ENCODE data around the gene RAD52.
A peak's percentile ranks its signal among the peaks of the same experiment; 100 is the strongest.

The RAD52 gene

DNA sequence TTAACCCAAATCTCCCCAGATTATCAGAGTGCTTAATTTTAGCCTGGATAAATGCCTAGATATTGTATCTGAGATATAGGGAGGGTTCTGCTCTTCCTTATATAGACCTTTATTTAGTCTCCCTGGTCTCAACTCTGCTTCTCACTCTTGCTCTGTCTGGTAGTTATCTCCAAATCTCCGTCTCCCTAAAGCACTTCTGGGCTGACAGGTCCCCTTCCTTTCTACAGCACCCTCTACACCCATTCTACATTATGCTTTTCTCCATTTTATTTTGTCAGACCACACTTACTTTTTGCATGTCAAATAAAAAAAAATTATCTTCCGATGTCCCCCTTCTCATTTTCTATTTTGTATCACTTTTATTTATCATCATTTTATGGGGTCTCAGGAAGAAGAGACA, 39.6 kb upstream of the RAD52 start:
- H3K27ac ChIP-seq (ENCODE audit: low read depth, low read length): no peak overlapping the region
- H3K9me3 ChIP-seq (ENCODE audit: control insufficient read depth in 1 of 2, low read length in 2 of 2): no peaks in the 10 kb centered on the region
- H3K9ac ChIP-seq (ENCODE audit: low read depth in 1 of 2, low read length in 2 of 2): peak overlapping the region in 1 of 2 donors; percentile 96
- H3K4me3 ChIP-seq (ENCODE audit: low read depth in 1 of 2, low read length in 2 of 2): no peak overlapping the region
- no peaks in the 10 kb centered on the region for H3K27me3 ChIP-seq (ENCODE audit: control insufficient read depth in 1 of 2, insufficient read depth in 2 of 2, low read length in 2 of 2)
- no peaks in the 10 kb centered on the region for H3K36me3 ChIP-seq (ENCODE audit: control insufficient read depth in 1 of 2, insufficient read depth in 2 of 2, low read length in 2 of 2)
- peaks cover 18 to 28% of the 10 kb centered on the region in 2 donors for H3K4me1 ChIP-seq (ENCODE audit: control insufficient read depth in 1 of 2, insufficient read depth in 2 of 2, low read length in 2 of 2)

DNA sequence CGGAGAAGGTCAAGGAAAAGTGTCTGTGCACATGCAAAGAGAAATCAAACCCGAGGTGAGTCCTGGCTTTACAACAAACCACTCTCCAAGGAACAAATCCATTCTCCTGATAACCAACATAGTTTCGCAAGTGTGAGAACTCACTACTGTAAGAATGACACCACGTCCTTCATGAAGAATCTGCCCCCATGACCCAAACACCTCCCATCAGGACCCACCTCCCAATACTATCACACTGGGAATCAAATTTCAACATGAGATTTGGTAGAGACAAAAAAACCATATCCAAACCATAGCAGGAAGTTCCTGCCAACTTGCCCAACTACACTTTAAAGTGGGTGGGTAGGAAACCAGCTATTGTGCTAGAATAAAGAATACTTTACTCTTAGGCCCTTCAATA, 39.2 kb upstream of the RAD52 start:
- no peaks in the 10 kb centered on the region for H3K36me3 ChIP-seq (ENCODE audit: control insufficient read depth in 1 of 2, insufficient read depth in 2 of 2, low read length in 2 of 2)
- H3K4me3 ChIP-seq (ENCODE audit: low read depth in 1 of 2, low read length in 2 of 2): no peak overlapping the region
- H3K27me3 ChIP-seq (ENCODE audit: control insufficient read depth in 1 of 2, insufficient read depth in 2 of 2, low read length in 2 of 2): no peaks in the 10 kb centered on the region
- peaks cover 18 to 28% of the 10 kb centered on the region in 2 donors for H3K4me1 ChIP-seq (ENCODE audit: control insufficient read depth in 1 of 2, insufficient read depth in 2 of 2, low read length in 2 of 2)
- H3K9me3 ChIP-seq (ENCODE audit: control insufficient read depth in 1 of 2, low read length in 2 of 2): no peaks in the 10 kb centered on the region
- peak overlapping the region in 1 of 2 donors; percentile 96 for H3K9ac ChIP-seq (ENCODE audit: low read depth in 1 of 2, low read length in 2 of 2)
- no peak overlapping the region for H3K27ac ChIP-seq (ENCODE audit: low read depth, low read length)

- Histone ChIP-seq H3K4me1 (ENCODE audit: control insufficient read depth in 1 of 2, insufficient read depth in 2 of 2, low read length in 2 of 2) (no peaks in the 10 kb centered on the region), H3K36me3 (ENCODE audit: control insufficient read depth in 1 of 2, insufficient read depth in 2 of 2, low read length in 2 of 2) (no peaks in the 10 kb centered on the region), H3K4me3 (ENCODE audit: low read depth in 1 of 2, low read length in 2 of 2) (no peak overlapping the region), H3K9me3 (ENCODE audit: control insufficient read depth in 1 of 2, low read length in 2 of 2) (no peaks in the 10 kb centered on the region), H3K9ac (ENCODE audit: low read depth in 1 of 2, low read length in 2 of 2) (no peak overlapping the region), H3K27ac (ENCODE audit: low read depth, low read length) (no peak overlapping the region), H3K27me3 (ENCODE audit: control insufficient read depth in 1 of 2, insufficient read depth in 2 of 2, low read length in 2 of 2) (no peaks in the 10 kb centered on the region)
Observed at GRCh38 chr12:981961-982360, 32.5 kb upstream of the RAD52 start.

DNA sequence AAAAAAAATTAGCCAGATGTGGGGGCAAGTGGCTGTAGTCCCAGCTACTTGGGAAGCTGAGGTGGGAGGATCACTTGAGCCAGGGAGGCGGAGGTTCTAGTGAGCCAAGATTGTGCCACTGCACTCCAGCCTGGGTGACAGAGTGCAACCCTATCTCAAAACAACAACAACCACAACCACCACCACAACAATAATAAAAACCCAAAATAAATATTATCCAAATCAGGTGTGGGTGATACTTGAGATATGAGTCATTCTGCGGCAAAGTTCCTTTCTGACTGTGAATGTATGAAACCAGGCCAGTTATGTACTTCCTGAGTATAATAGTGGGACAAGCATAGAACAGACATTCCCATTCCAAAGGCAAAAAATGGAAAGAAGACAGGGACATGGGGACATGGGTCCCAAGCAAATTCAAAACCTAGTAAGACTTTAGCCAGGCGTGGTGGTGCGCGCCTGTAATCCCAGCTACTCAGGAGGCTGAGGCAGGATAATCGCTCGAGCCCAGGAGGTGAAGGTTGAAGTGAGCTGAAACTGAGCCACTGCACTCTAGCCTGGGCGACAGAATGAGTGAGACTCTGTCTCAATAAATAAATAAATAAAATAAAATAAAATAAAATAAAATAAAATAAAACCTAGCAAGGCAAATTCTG, 31.8 kb upstream of the RAD52 start:
- H3K36me3 ChIP-seq (ENCODE audit: control insufficient read depth in 1 of 2, insufficient read depth in 2 of 2, low read length in 2 of 2): no peaks in the 10 kb centered on the region
- no peaks in the 10 kb centered on the region for H3K4me1 ChIP-seq (ENCODE audit: control insufficient read depth in 1 of 2, insufficient read depth in 2 of 2, low read length in 2 of 2)
- no peaks in the 10 kb centered on the region for H3K27me3 ChIP-seq (ENCODE audit: control insufficient read depth in 1 of 2, insufficient read depth in 2 of 2, low read length in 2 of 2)
- H3K9ac ChIP-seq (ENCODE audit: low read depth in 1 of 2, low read length in 2 of 2): no peak overlapping the region
- H3K27ac ChIP-seq (ENCODE audit: low read depth, low read length): no peak overlapping the region
- H3K9me3 ChIP-seq (ENCODE audit: control insufficient read depth in 1 of 2, low read length in 2 of 2): no peaks in the 10 kb centered on the region
- no peak overlapping the region for H3K4me3 ChIP-seq (ENCODE audit: low read depth in 1 of 2, low read length in 2 of 2)

DNA sequence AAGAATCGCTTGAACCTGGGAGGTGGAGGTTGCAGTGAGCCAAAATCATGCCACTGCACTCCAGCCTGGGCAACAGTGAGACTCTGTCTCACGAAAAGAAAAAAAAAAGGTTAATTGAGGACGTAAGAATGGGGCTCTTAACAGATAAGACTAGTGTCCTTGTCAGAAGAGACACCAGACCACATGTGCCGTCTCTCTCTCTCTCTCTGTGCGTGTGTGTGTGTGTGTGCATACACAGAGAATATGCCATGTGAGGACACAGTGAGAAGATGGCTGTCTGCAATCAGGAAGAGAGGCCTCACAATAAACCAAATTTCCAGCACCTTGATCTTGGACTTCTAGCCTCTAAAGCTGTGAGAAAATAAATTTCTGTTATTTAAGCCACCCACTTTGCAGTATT, 29.9 kb upstream of the RAD52 start:
- no peaks in the 10 kb centered on the region for H3K27me3 ChIP-seq (ENCODE audit: control insufficient read depth in 1 of 2, insufficient read depth in 2 of 2, low read length in 2 of 2)
- H3K9me3 ChIP-seq (ENCODE audit: control insufficient read depth in 1 of 2, low read length in 2 of 2): no peaks in the 10 kb centered on the region
- H3K4me3 ChIP-seq (ENCODE audit: low read depth in 1 of 2, low read length in 2 of 2): no peak overlapping the region
- H3K4me1 ChIP-seq (ENCODE audit: control insufficient read depth in 1 of 2, insufficient read depth in 2 of 2, low read length in 2 of 2): no peaks in the 10 kb centered on the region
- no peak overlapping the region for H3K9ac ChIP-seq (ENCODE audit: low read depth in 1 of 2, low read length in 2 of 2)
- H3K27ac ChIP-seq (ENCODE audit: low read depth, low read length): no peak overlapping the region
- H3K36me3 ChIP-seq (ENCODE audit: control insufficient read depth in 1 of 2, insufficient read depth in 2 of 2, low read length in 2 of 2): no peaks in the 10 kb centered on the region

- H3K27me3 ChIP-seq (ENCODE audit: control insufficient read depth in 1 of 2, insufficient read depth in 2 of 2, low read length in 2 of 2): no peaks in the 10 kb centered on the region
- no peaks in the 10 kb centered on the region for H3K36me3 ChIP-seq (ENCODE audit: control insufficient read depth in 1 of 2, insufficient read depth in 2 of 2, low read length in 2 of 2)
- no peak overlapping the region for H3K27ac ChIP-seq (ENCODE audit: low read depth, low read length)
- H3K4me1 ChIP-seq (ENCODE audit: control insufficient read depth in 1 of 2, insufficient read depth in 2 of 2, low read length in 2 of 2): no peaks in the 10 kb centered on the region
- H3K9ac ChIP-seq (ENCODE audit: low read depth in 1 of 2, low read length in 2 of 2): no peak overlapping the region
- H3K9me3 ChIP-seq (ENCODE audit: control insufficient read depth in 1 of 2, low read length in 2 of 2): no peaks in the 10 kb centered on the region
- no peak overlapping the region for H3K4me3 ChIP-seq (ENCODE audit: low read depth in 1 of 2, low read length in 2 of 2)
Observed at GRCh38 chr12:977156-977555, 27.7 kb upstream of the RAD52 start.

GRCh38 chr12:976644-977043, 27.1 kb upstream of the RAD52 start:
- Histone ChIP-seq H3K4me1 (ENCODE audit: control insufficient read depth in 1 of 2, insufficient read depth in 2 of 2, low read length in 2 of 2) (no peaks in the 10 kb centered on the region), H3K36me3 (ENCODE audit: control insufficient read depth in 1 of 2, insufficient read depth in 2 of 2, low read length in 2 of 2) (no peaks in the 10 kb centered on the region), H3K9ac (ENCODE audit: low read depth in 1 of 2, low read length in 2 of 2) (no peak overlapping the region), H3K27me3 (ENCODE audit: control insufficient read depth in 1 of 2, insufficient read depth in 2 of 2, low read length in 2 of 2) (no peaks in the 10 kb centered on the region), H3K27ac (ENCODE audit: low read depth, low read length) (no peak overlapping the region), H3K4me3 (ENCODE audit: low read depth in 1 of 2, low read length in 2 of 2) (no peak overlapping the region), H3K9me3 (ENCODE audit: control insufficient read depth in 1 of 2, low read length in 2 of 2) (no peaks in the 10 kb centered on the region)

GRCh38 chr12:974271-974862, 24.9 kb upstream of the RAD52 start:
- Histone ChIP-seq H3K27me3 (ENCODE audit: control insufficient read depth in 1 of 2, insufficient read depth in 2 of 2, low read length in 2 of 2) (no peaks in the 10 kb centered on the region), H3K9me3 (ENCODE audit: control insufficient read depth in 1 of 2, low read length in 2 of 2) (no peaks in the 10 kb centered on the region), H3K36me3 (ENCODE audit: control insufficient read depth in 1 of 2, insufficient read depth in 2 of 2, low read length in 2 of 2) (no peaks in the 10 kb centered on the region), H3K9ac (ENCODE audit: low read depth in 1 of 2, low read length in 2 of 2) (no peak overlapping the region), H3K4me3 (ENCODE audit: low read depth in 1 of 2, low read length in 2 of 2) (no peak overlapping the region), H3K4me1 (ENCODE audit: control insufficient read depth in 1 of 2, insufficient read depth in 2 of 2, low read length in 2 of 2) (no peaks in the 10 kb centered on the region), H3K27ac (ENCODE audit: low read depth, low read length) (no peak overlapping the region)

DNA sequence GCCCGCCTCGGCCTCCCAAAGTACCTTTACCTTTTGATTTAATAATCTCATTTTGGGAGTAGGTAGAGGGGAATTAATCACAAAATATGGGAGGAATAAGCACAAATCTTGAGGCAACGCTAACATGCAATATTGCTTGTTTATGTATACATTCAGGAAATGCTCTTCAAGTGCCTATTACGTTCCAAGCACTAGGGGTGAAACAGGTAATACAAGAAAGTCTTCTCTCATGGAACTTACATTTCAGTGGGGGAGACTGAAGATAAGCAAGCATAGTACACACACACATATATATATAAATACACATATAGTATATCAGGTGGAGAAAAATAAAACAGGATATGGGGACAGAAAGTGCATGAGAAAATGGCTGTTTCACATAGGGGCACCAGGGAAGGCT, 22.5 kb upstream of the RAD52 start:
- H3K27ac ChIP-seq (ENCODE audit: low read depth, low read length): no peak overlapping the region
- H3K9me3 ChIP-seq (ENCODE audit: control insufficient read depth in 1 of 2, low read length in 2 of 2): no peaks in the 10 kb centered on the region
- no peaks in the 10 kb centered on the region for H3K27me3 ChIP-seq (ENCODE audit: control insufficient read depth in 1 of 2, insufficient read depth in 2 of 2, low read length in 2 of 2)
- no peak overlapping the region for H3K4me3 ChIP-seq (ENCODE audit: low read depth in 1 of 2, low read length in 2 of 2)
- no peaks in the 10 kb centered on the region for H3K4me1 ChIP-seq (ENCODE audit: control insufficient read depth in 1 of 2, insufficient read depth in 2 of 2, low read length in 2 of 2)
- H3K36me3 ChIP-seq (ENCODE audit: control insufficient read depth in 1 of 2, insufficient read depth in 2 of 2, low read length in 2 of 2): no peaks in the 10 kb centered on the region
- no peak overlapping the region for H3K9ac ChIP-seq (ENCODE audit: low read depth in 1 of 2, low read length in 2 of 2)

DNA sequence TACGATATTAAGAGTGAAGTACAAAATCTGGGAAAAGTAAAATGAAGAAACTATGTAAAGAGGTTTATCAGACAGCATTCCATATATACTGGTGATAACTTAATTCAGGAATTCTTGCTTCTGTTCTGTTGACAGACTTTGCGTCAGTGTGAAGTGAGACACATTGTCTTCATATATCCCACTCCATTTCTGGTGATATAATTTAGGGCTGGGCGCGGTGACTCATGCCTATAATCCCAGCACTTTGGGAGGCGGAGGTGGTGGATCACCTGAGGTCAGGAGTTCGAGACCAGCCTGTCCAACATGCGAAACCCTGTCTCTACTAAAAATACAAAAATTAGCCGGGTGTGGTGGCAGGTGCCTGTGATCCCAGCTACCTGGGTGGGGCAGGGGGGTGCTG, 20.3 kb upstream of the RAD52 start:
- Histone ChIP-seq H3K27ac (ENCODE audit: low read depth, low read length) (no peak overlapping the region), H3K4me3 (ENCODE audit: low read depth in 1 of 2, low read length in 2 of 2) (no peak overlapping the region), H3K9me3 (ENCODE audit: control insufficient read depth in 1 of 2, low read length in 2 of 2) (no peaks in the 10 kb centered on the region), H3K9ac (ENCODE audit: low read depth in 1 of 2, low read length in 2 of 2) (no peak overlapping the region), H3K4me1 (ENCODE audit: control insufficient read depth in 1 of 2, insufficient read depth in 2 of 2, low read length in 2 of 2) (no peaks in the 10 kb centered on the region), H3K36me3 (ENCODE audit: control insufficient read depth in 1 of 2, insufficient read depth in 2 of 2, low read length in 2 of 2) (no peaks in the 10 kb centered on the region), H3K27me3 (ENCODE audit: control insufficient read depth in 1 of 2, insufficient read depth in 2 of 2, low read length in 2 of 2) (no peaks in the 10 kb centered on the region)
